GM18868 (cell line): ENCODE data around the gene IFNA6.
"Not testable (repeated sequence)": the region's sequence is repeated elsewhere in the genome, so short reads cannot be mapped to it uniquely, and the experiment has no call there.

Experiments used
- ATAC-seq: cut with Tn5 transposase; IDR thresholded peaks from one replicate; pipeline ENCODE4 v1.9.1; 2021; ENCODE audit warnings: mild to moderate bottlenecking, moderate library complexity; ENCODE audit not compliant: unreplicated experiment

IFNA6 gene

DNA sequence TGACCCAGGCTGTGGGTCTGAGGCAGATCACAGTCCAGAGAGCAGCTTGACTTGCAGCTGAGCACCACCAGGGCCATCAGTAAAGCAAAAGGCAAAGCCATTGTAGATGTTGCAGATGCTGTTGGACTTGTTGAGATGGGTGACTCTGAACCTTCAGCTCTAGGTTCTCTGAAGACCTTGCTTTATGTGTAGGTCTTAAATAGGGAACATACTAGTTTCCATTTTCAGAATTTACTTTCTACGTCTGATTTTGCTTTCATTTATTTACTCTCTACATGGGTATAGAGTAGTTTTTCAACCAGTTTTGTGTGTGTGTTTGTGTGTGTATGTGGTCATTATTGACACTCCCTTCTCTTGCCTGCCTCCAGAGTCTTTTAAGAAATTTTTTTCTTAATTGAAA lies at the start of gene IFNA6:
IFNA6 (minus strand) TSS at position 101 of the 400 bp plus-strand sequence; CDS start at position 101, 0 bp downstream.
- ATAC-seq, result peak; percentile 48

DNA sequence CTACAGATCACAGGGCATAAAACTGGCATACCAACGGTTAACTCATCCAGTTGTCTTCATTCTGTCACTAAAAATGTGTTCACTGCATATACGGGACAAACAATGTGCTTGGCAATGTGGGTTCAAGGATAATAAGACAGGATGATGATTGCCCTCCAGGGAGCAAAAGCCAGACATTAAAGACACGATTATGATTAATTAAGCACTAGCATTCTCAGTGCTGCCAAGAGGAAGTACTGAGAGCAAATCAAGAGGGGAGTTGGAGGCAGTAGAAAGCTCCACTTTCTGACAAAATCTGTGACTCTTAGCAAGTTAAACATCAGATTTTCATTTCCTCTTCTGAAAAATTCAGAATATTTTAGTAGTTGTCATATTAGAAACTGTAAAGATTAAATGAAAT lies 49.3 kb upstream of the IFNA6 start:
- ATAC-seq, result no peak

GRCh38 chr9:21398955-21399489 lies 48.3 kb upstream of the IFNA6 start:
- ATAC-seq, result no peak

DNA sequence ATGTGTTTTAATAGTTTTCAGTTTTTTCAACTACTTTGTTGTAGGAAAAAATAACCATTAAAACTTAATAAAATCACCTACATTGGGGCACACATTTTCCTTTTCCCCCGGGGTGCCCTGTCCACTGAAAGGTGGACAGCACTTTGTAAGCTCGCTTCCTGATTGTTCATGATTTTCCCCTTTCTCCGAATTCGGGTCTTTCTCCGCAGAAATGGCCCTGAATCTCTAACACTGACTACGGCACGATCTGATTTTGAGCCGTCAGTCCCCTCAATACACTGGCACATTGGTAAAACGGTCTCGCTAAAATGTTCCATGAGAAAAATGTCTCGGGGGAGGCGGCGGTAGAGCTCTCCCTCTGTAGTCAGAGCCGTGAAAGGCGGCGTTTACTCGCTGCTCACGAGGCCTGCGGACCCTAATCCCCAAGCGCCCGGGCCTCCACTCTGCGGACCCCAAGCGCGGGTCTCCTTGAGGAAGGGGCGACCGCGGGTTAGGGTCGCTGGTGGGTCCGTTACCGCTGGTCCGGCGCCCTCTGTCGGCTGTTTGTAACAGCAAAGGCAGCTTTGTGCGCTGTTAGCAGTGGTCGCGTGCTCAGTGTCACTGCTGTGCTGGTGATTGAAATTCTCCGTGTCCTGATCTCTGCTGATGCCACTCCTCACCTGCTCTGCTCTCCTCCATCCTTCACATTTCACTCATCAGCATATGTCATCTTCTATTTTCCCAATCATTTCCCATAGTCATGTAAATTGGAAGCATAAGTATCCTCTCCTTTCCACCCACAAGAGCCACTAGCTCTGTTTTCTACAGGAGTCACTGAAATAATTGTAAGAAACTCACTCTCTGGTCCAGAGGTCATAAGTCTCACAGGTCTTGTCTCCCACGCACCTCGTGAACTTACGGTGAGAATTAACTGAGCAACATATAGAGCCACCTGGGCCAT lies 45.4 kb upstream of the IFNA6 start:
- ATAC-seq, result peak; percentile 75

DNA sequence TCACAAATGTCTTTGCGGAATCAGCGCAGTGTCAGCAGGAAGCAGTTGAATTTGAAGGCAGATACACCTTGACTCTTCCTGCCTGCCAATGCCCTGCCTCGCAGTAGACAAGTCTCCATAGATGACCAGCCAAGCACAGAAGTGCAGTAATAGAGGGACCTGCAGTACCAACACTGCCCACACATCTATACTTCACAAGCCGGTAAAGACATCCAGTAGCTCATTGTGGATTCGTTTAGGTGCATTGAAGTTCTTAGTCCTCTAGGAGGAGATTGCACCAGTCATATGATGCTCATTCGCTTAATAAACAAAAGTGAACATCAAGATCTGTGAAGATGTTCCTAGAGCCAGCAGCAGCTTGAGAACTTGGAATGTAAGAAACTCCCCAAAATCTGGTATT lies 41.6 kb upstream of the IFNA6 start:
- peak; percentile 88 for ATAC-seq

DNA sequence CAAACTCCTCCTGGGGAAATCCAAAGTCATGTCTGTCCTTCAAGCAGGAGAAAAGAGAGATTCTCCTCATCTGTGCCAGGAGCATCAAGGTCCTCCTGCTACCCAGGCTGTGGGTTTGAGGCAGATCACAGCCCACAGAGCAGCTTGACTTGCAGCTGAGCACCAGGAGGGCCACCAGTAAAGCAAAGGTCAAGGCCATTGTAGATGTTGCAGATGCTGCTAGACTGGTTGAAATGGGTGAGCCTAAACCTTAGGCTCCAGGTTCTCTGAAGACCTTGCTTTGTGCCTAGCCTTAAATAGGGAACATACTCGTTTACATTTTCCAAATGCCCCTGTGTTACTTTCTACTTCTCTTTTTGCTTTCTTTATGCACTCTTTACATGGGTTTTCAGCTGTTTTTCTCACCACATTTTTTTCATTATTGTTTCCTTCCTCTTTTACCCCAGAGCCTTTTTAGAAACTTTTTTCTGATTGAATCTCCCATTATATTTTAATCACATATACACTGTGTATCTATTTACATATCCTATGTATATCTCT lies 34.5 kb upstream of the IFNA6 start, which contains the start of gene IFNA2:
IFNA2 (minus strand) TSS at position 268 of the 540 bp plus-strand sequence; CDS start at position 199, 69 bp downstream.
- no peak for ATAC-seq

DNA sequence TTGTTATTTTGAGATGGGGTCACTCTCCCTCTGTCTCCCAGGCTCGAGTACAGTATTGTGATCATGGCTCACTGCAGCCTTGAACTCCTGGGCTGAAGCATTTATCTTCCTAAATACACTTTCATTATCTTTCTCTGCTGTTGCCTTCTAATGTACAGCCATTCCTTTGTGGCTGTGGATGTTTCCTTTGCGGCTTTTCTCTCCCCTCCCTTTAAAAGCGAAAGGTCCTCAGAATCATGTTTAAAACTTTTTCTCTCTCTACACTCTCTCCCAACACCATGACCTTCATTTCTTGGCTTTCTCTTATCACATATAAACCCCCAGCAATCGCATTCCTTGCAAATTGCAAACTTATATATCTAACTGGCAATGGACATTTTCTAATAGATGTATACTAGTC lies 32.9 kb upstream of the IFNA6 start:
- ATAC-seq, result no peak

- peak; percentile 96 for ATAC-seq
These were observed 31.0 kb upstream of the IFNA6 start for GRCh38 chr9:21381448-21382339.

- not testable (repeated sequence) for ATAC-seq
These were observed 20.8 kb upstream of the IFNA6 start for GRCh38 chr9:21371467-21371866.

- ATAC-seq, result no peak
These were observed 17.3 kb upstream of the IFNA6 start, which contains the start of gene IFNA13 for GRCh38 chr9:21367957-21368356. IFNA13 (minus strand) TSS chr9:21368057; CDS start chr9:21368010, 47 bp downstream.

- peak; percentile 99 for ATAC-seq
These were observed 16.5 kb upstream of the IFNA6 start for GRCh38 chr9:21367169-21367568.

DNA sequence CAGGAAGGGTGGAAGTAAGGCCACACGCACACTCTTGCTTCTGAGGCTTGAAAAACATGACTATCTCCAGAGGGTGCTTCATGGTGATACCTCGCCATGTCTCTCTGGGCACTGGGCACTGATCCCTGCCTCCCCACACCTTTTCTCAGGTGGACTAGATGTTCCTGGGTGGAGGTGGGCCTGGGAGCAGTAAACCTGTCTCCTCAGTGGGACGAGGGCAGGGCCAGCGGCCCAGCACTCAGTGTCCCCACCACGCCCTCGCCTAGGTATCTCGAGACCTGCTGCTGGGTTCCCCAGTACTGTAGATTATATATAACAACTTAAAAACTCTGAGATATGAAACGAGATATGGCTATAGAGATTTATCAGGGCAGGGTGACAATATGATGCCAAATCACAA lies 11.6 kb upstream of the IFNA6 start:
- ATAC-seq, result no peak

- ATAC-seq, result peak; percentile 96
These were observed 7.1 kb upstream of the IFNA6 start for GRCh38 chr9:21357479-21358460.

GRCh38 chr9:21348430-21348970 lies 2.2 kb downstream of the IFNA6 start:
- no peak for ATAC-seq

DNA sequence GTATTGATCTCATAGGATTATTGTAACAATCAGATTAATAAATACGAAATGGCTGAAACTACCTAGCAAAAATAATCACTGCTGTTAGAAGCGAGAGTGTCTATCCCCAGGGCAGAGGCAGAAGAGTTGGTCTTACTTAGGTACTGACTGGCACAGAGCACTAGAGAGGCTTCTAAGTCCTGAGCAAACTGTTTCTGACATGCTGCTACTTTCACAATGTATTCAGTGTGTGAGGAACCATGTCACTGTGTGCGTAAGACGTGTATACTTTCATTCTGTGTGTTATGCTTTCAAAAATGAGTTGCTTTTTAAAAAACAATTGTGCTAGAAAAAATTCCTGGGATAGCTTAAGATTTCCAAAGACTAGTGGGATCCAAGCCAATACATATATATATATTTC lies 10.0 kb downstream of the IFNA6 start:
- peak; percentile 73 for ATAC-seq

DNA sequence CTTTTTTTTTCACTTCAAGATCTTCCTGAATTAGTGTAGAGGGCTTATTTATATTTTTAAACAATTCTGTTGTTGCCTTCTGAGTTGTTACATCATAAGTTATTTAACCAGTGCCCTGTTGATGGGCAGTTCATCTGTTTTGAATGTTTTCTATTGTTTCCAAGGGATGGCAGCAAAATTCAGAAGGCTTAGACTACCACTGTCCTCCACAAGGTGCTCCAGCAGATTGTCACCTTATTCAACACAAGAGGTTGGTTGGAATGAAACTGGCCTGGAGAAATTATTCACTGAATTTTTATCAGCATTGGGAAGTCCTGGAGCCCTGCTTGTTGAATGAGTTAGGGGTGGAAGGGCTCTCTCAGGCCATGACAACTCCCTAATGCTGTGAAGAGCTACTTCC lies 14.2 kb downstream of the IFNA6 start:
- ATAC-seq, result peak; percentile 17

GRCh38 chr9:21334701-21335632 lies 15.7 kb downstream of the IFNA6 start, which contains the start of gene KLHL9:
KLHL9 (minus strand) TSS chr9:21335404; CDS start chr9:21334859, 545 bp downstream.
- ATAC-seq, result peak; percentile 85

- no peak for ATAC-seq
These were observed 17.5 kb downstream of the IFNA6 start for GRCh38 chr9:21333226-21333625.
